DOHH2 (cell line): ENCODE results near the gene MB.

Source experiments
- H3F3A ChIP-seq: fragments of 200-600 bp; sonication (generic), shearing (Covaris generic); 2 replicates; pipeline ENCODE4 v1.6.0; 2016; ENCODE audit warnings: antibody characterized with exemption, mild to moderate bottlenecking; ENCODE audit not compliant: control insufficient read depth, insufficient read depth
- H3K27ac ChIP-seq: fragments of 200-600 bp; sonication (generic); 2 replicates; pipeline ENCODE4 v1.5.1; 2014; ENCODE audit warnings: low read depth, mild to moderate bottlenecking, low read length, moderate library complexity
- H3K27me3 ChIP-seq: fragments of 200-600 bp; sonication (generic); 2 replicates; pipeline ENCODE4 v1.6.1; 2014; ENCODE audit warnings: mild to moderate bottlenecking, low read length, mixed read lengths; ENCODE audit not compliant: control insufficient read depth
- H3K36me3 ChIP-seq: fragments of 200-600 bp; sonication (generic); 2 replicates; pipeline ENCODE4 v1.6.1; 2014; ENCODE audit warnings: mild to moderate bottlenecking, low read length, moderate library complexity, mixed read lengths; ENCODE audit not compliant: control insufficient read depth
- H3K4me1 ChIP-seq: fragments of 200-600 bp; sonication (generic); 2 replicates; pipeline ENCODE4 v1.6.1; 2014; ENCODE audit warnings: mild to moderate bottlenecking, low read length, mixed read lengths; ENCODE audit not compliant: control insufficient read depth
- H3K4me2 ChIP-seq: fragments of 200-600 bp; sonication (generic); 2 replicates; pipeline ENCODE4 v1.6.0; 2014; ENCODE audit warnings: mild to moderate bottlenecking, low read length, moderate library complexity
- H3K4me3 ChIP-seq: fragments of 200-600 bp; sonication (generic); 2 replicates; pipeline ENCODE4 v1.5.1; 2014; ENCODE audit warnings: mild to moderate bottlenecking, low read length, mixed read lengths
- H3K79me2 ChIP-seq: fragments of 200-600 bp; sonication (generic); 2 replicates; pipeline ENCODE4 v1.6.1; 2014; ENCODE audit warnings: mild to moderate bottlenecking, low read length, mixed read lengths; ENCODE audit not compliant: control insufficient read depth
- H3K9me2 ChIP-seq: fragments of 200-600 bp; sonication (generic); replicated peaks from 2 replicates; pipeline ENCODE4 v1.6.1; 2014; ENCODE audit warnings: mild to moderate bottlenecking, low read length, mixed read lengths; ENCODE audit not compliant: control insufficient read depth
- H3K9me3 ChIP-seq: fragments of 200-600 bp; sonication (generic); 2 replicates; pipeline ENCODE4 v1.6.1; 2014; ENCODE audit warnings: antibody characterized with exemption, low read length, mixed read lengths; ENCODE audit not compliant: control insufficient read depth, insufficient read depth
- H4K20me1 ChIP-seq: fragments of 200-600 bp; sonication (generic); 2 replicates; pipeline ENCODE4 v1.6.0; 2014; ENCODE audit warnings: low read depth, mild to moderate bottlenecking, antibody characterized with exemption, low read length, moderate library complexity; ENCODE audit not compliant: control insufficient read depth, insufficient read depth
- CTCF ChIP-seq: fragments of 200-600 bp; sonication (generic); IDR thresholded peaks from one replicate; pipeline ENCODE4 v1.5.1; 2014; ENCODE audit warnings: antibody characterized with exemption, mild to moderate bottlenecking, low read depth, low read length; ENCODE audit not compliant: poor library complexity, severe bottlenecking
- EZH2phosphoT487 ChIP-seq: fragments of 200-600 bp; sonication (generic); IDR thresholded peaks from 2 replicates; pipeline ENCODE4 v1.6.1; 2017; ENCODE audit warnings: borderline replicate concordance, mild to moderate bottlenecking, antibody characterized with exemption, low read length, moderate library complexity, mixed read lengths

Gene MB

GRCh38 chr22:35582861-35583670 is 34.1 kb downstream of the MB start:
- no peaks in the 10 kb centered on the region for H4K20me1 ChIP-seq
- no peak overlapping the region for H3K27ac ChIP-seq
- no peaks in the 10 kb centered on the region for H3K4me1 ChIP-seq

GRCh38 chr22:35582218-35582860 is 34.8 kb downstream of the MB start:
- Histone ChIP-seq H3K27ac (no peak overlapping the region), H3K4me3 (no peak overlapping the region), H3K4me2 (no peak overlapping the region), H3K9me3 (no peaks in the 10 kb centered on the region), H3K79me2 (no peaks in the 10 kb centered on the region), H3K9me2 (no peaks in the 10 kb centered on the region), H3K4me1 (no peaks in the 10 kb centered on the region), H3K36me3 (no peaks in the 10 kb centered on the region), H3K27me3 (0 out of 2 replicates have a peak, but pooled peaks cover 3% of the 10 kb centered on the region), H3F3A (no peaks in the 10 kb centered on the region), H4K20me1 (no peaks in the 10 kb centered on the region)
- no peak for TF ChIP-seq CTCF
- no peak for TF ChIP-seq EZH2phosphoT487

More at GRCh38 chr22:35582861-35583670, 34.1 kb downstream of the MB start:
- H3K4me3 ChIP-seq = no peak overlapping the region
- no peak overlapping the region for H3K4me2 ChIP-seq
- TF ChIP-seq CTCF (peak; percentile 97), EZH2phosphoT487 (no peak)
- H3F3A ChIP-seq = no peaks in the 10 kb centered on the region
- no peaks in the 10 kb centered on the region for H3K9me2 ChIP-seq
- H3K36me3 ChIP-seq = no peaks in the 10 kb centered on the region
- H3K27me3 ChIP-seq = 0 out of 2 replicates have a peak, but pooled peaks cover 3% of the 10 kb centered on the region
- H3K9me3 ChIP-seq = no peaks in the 10 kb centered on the region
- H3K79me2 ChIP-seq = no peaks in the 10 kb centered on the region

GRCh38 chr22:35581023-35581413 is 36.1 kb downstream of the MB start:
- no peaks in the 10 kb centered on the region for H3K36me3 ChIP-seq
- H3K9me2 ChIP-seq = no peaks in the 10 kb centered on the region
- no peak overlapping the region for H3K4me2 ChIP-seq
- no peaks in the 10 kb centered on the region for H3F3A ChIP-seq
- no peaks in the 10 kb centered on the region for H4K20me1 ChIP-seq
- H3K27ac ChIP-seq = no peak overlapping the region
- no peak overlapping the region for H3K4me3 ChIP-seq
- no peaks in the 10 kb centered on the region for H3K79me2 ChIP-seq
- H3K9me3 ChIP-seq = no peaks in the 10 kb centered on the region
- TF ChIP-seq EZH2phosphoT487 (no peak), CTCF (no peak)
- 0 out of 2 replicates have a peak, but pooled peaks cover 3% of the 10 kb centered on the region for H3K27me3 ChIP-seq
- no peaks in the 10 kb centered on the region for H3K4me1 ChIP-seq
